ENCODE measurements around the gene CCDC17.
A peak's percentile ranks its signal among the peaks of the same experiment; 100 is the strongest.
"Not testable (repeated sequence)": the region's sequence is repeated elsewhere in the genome, so short reads cannot be mapped to it uniquely, and the experiment has no call there.

The CCDC17 gene

GRCh38 chr1:45621895-45622523, 1.8 kb downstream of the CCDC17 start:
- no peak for DNase-seq (ENCODE audit: low read depth, low spot score)

- no peak for DNase-seq (ENCODE audit: low read depth, low spot score)
Observed at GRCh38 chr1:45621501-45621836, 2.4 kb downstream of the CCDC17 start.

GRCh38 chr1:45620588-45621500, 3.0 kb downstream of the CCDC17 start:
- no peak for DNase-seq (ENCODE audit: low read depth, low spot score)

- no peak for DNase-seq (ENCODE audit: low read depth, low spot score)
Observed at GRCh38 chr1:45619149-45619921, 4.5 kb downstream of the CCDC17 start.

GRCh38 chr1:45617618-45618017, 6.2 kb downstream of the CCDC17 start:
- no peak for DNase-seq (ENCODE audit: low read depth, low spot score)

GRCh38 chr1:45615885-45616284, 8.0 kb downstream of the CCDC17 start:
- DNase-seq (ENCODE audit: low read depth, low spot score) = no peak

DNA sequence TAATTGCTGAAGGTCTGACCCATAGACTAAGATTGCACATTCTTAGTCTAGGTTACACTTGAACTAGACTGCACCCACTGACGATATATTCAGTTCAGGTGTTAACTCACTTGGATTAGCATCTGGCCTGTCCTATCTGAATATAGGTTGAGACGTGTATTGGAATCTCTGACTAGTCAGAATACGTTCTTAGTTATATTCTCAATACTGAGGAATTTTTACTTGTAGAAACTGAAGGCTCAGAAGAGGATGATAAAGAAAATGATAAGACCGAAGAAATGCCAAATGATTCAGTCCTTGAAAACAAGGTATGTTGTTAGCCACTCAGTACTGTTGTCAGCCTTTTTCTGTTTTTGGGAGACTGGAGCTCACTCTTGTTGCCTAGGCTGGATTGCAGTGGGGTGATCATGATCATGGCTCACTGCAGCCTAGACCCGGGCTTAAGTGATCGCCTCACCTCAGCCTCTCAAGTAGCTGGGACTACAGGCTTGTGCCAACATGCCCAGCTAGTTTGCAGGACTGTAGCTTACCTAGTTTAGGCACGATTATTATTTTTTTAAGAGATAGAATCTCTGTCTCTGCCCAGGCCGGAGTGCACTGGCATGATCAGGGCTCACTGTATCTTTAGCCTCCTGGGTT, 10.8 kb downstream of the CCDC17 start:
- DNase-seq (ENCODE audit: low read depth, low spot score) = no peak

- DNase-seq (ENCODE audit: low read depth, low spot score) = no peak
Observed at GRCh38 chr1:45610589-45611226, 13.1 kb downstream of the CCDC17 start.

DNA sequence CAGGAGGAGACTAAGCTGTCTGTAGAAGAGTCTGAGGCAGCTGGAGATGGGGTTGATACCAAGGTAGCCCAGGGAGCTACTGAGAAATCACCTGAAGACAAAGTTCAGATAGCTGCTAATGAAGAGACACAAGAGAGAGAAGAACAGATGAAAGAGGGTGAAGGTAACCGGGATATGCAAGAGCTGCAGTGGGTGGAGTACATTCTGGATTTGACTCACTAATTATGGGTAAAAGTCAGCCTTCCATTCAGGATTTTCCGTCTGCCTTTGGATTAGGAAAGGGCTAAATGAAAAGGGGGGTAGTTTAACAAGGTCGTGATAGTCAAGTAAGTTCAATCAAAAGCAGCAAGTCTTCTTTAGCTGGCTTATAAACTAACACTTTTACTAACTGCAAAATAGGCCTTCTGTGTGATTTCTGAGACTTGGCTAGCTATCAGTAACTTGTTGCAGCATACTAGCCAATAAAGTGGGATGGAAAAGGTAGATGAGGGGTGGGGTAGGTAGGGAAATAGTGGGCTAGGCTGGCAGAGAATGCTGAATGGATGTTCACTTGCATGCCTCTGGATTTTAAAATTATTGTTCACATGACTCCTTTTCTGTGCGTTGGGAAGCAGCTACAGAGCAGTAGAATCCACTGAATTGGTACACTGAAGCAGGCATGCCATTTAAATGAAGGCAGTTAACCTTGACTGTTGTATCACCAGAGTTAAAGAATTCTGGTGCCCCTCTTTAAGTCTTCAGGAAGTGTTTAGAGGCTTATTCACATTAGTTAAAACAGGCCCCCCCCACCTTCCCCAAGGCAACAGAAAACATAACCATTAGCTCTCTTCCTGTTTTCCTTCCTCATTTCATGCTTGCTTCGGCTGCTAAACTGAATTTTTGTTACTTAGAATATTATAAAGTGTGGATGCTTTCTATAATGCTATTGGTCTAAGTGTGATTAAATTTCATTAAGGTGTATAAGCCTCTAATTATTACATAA, 15.4 kb downstream of the CCDC17 start:
- DNase-seq (ENCODE audit: low read depth, low spot score) = no peak

DNA sequence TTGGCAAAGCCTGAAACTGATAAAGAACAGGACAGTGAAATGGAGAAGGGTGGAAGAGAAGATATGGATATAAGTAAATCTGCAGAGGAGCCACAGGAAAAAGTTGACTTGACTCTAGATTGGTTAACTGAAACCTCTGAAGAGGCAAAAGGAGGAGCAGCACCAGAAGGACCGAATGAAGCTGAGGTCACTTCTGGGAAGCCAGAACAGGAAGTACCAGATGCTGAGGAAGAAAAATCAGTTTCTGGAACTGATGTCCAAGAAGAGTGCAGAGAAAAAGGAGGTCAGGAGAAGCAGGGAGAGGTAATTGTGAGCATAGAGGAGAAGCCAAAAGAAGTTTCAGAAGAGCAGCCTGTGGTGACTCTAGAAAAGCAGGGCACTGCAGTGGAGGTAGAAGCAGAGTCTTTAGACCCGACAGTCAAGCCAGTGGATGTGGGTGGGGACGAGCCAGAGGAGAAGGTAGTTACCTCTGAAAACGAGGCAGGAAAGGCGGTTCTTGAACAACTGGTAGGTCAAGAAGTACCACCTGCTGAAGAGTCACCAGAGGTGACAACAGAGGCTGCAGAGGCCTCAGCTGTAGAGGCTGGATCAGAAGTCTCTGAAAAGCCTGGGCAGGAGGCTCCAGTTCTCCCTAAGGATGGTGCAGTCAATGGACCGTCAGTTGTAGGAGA, 16.3 kb downstream of the CCDC17 start:
- no peak for DNase-seq (ENCODE audit: low read depth, low spot score)

GRCh38 chr1:45604239-45604638, 19.6 kb downstream of the CCDC17 start:
- DNase-seq (ENCODE audit: low read depth, low spot score) = no peak

DNA sequence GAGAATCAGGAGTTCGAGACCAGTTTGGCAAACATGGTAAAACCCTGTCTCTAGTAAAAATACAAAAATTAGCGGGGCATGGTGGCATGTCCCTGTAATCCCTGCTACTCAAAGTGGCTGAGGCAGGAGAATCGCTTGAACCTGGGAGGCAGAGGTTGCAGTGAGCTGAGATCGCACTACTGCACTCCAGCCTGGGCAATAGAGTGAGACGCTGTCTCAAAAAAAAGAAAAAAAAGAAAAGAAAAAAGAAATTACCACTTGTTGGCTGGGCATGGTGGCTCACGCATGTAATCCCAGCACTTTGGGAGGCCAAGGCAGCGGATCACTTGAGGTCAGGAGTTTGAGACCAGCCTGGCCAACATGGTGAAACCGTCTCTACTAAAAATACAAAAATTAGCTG, 27.1 kb downstream of the CCDC17 start:
- not testable (repeated sequence) for DNase-seq (ENCODE audit: low read depth, low spot score)

DNA sequence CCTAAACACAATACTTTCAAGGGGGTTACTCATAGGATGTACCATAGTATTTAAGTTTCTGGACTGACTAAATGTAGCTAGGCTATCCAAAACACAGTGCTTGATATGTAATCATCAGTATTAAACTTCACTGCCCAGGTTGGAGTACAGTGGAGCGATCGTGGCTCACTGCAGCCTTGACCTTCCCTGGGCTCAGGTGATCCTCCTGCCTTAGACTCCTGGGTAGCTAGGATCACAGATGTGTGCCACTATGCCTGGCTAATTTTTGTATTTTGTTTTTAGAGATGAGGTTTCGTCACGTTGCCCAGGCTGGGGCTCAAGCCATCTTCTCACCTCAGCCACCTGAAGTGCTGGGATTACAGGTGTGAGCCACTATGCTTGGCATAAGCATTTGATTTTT, 29.4 kb downstream of the CCDC17 start:
- DNase-seq (ENCODE audit: low read depth, low spot score) = no peak

GRCh38 chr1:45589861-45590260, 34.0 kb downstream of the CCDC17 start:
- peak; percentile 12 for DNase-seq (ENCODE audit: low read depth, low spot score)

- no peak for DNase-seq (ENCODE audit: low read depth, low spot score)
Observed at GRCh38 chr1:45586769-45587168, 37.1 kb downstream of the CCDC17 start.

DNA sequence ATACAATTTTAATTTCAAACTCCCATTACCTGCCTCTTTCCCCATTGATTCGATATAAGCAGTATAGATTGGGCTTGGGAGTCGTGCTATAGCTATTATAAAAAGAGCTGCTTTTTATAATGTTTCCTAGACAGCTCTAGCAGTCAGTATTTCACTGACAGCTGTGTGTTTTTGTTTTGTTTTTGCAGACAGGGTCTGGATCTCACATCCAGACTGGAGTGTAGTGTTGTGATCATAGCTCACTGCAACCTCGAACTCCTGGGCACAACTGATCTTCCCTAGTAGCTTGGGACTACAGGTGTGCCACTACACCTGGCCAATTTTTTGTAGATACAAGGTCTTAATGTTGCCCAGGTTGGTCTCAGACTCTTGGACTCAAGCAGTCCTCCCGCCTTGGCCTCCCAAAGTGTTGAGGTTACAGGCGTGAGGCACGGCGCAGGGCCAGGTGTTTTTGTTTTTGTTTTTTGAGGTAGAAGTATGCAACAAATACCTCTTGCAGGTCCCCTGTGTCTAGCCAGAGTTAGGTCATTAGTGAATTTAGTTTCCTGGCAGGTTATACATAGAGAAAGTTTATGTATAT, 38.3 kb downstream of the CCDC17 start:
- no peak for DNase-seq (ENCODE audit: low read depth, low spot score)

GRCh38 chr1:45585110-45585426, 38.8 kb downstream of the CCDC17 start:
- no peak for DNase-seq (ENCODE audit: low read depth, low spot score)

DNA sequence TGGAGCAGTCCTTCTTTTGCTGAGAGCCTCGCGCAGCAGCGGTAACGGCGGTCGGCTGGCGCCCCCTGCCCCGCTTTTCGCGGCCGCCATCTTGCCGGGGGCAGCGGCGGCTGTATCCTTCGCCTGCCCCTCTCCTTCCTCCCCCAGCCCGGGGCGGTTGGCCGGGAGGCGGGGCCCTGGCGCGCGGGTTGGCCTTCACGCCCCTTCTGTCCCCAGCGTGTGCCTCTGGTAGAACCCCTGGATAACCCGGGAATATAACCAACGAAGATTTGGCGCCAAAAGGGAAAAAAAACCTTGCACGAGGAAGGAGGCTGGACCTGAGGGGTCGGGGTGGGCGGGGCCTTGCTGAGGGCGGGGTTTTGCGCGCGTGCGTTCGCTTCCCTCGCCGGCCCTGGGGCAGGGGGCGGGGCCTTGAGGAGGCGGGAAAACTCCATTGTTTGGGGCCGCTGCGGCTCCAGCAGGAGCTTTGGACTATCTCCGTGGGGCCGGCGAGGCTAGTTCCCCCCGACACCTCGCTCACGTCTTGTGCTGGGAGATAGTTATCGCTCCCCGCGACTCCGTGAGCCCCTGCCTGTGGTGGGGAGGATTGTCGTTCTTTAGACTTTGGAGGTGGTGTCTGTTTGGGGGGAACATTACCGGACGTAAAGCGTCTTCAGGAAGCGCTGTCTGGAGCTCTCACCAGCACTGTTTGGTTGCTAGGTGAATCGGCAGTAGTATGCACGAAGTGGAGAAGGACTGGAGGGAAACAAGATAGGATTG, 39.3 kb downstream of the CCDC17 start:
- DNase-seq (ENCODE audit: low read depth, low spot score) = peak; percentile 95
